ENCODE results near the gene UGT1A8.

The UGT1A8 gene

GRCh38 chr2:233772153-233772552 is 154.7 kb downstream of the UGT1A8 start:
- no peak for DNase-seq

- DNase-seq = no peak
Observed at GRCh38 chr2:233772583-233772982, 155.2 kb downstream of the UGT1A8 start.

- DNase-seq = no peak
Observed at GRCh38 chr2:233773854-233774253, 156.4 kb downstream of the UGT1A8 start.

- DNase-seq = no peak
Observed at GRCh38 chr2:233775414-233775813, 158.0 kb downstream of the UGT1A8 start.

- no peak for DNase-seq
Observed at GRCh38 chr2:233778030-233778429, 160.6 kb downstream of the UGT1A8 start, which contains the start of gene MROH2A. Gene MROH2A, plus strand, starts transcription at chr2:233778330. Its CDS starts 1,029 bp downstream, at chr2:233779359.

- no peak for DNase-seq
Observed at GRCh38 chr2:233779722-233780121, 162.3 kb downstream of the UGT1A8 start.

GRCh38 chr2:233780771-233781170 is 163.3 kb downstream of the UGT1A8 start:
- DNase-seq = no peak

GRCh38 chr2:233789554-233789953 is 172.1 kb downstream of the UGT1A8 start:
- no peak for DNase-seq

- no peak for DNase-seq
Observed at GRCh38 chr2:233791151-233791882, 173.9 kb downstream of the UGT1A8 start.

GRCh38 chr2:233791883-233792329 is 174.5 kb downstream of the UGT1A8 start:
- no peak for DNase-seq

- DNase-seq = no peak
Observed at GRCh38 chr2:233792720-233793119, 175.3 kb downstream of the UGT1A8 start.

GRCh38 chr2:233793465-233794127 is 176.2 kb downstream of the UGT1A8 start:
- no peak for DNase-seq

GRCh38 chr2:233794128-233794658 is 176.8 kb downstream of the UGT1A8 start:
- DNase-seq = no peak

- no peak for DNase-seq
Observed at GRCh38 chr2:233795735-233796171, 178.3 kb downstream of the UGT1A8 start.

GRCh38 chr2:233796254-233796653 is 178.8 kb downstream of the UGT1A8 start:
- DNase-seq = no peak

GRCh38 chr2:233798335-233799086 is 181.1 kb downstream of the UGT1A8 start:
- DNase-seq = no peak

GRCh38 chr2:233799087-233799665 is 181.7 kb downstream of the UGT1A8 start:
- no peak for DNase-seq

- no peak for DNase-seq
Observed at GRCh38 chr2:233799716-233800115, 182.3 kb downstream of the UGT1A8 start.

GRCh38 chr2:233800208-233800607 is 182.8 kb downstream of the UGT1A8 start:
- no peak for DNase-seq

GRCh38 chr2:233801357-233802131 is 184.1 kb downstream of the UGT1A8 start:
- DNase-seq = no peak

- DNase-seq = no peak
Observed at GRCh38 chr2:233802132-233802815, 184.8 kb downstream of the UGT1A8 start.

Measured in activated gamma-delta T cell (primary cell).